ENCODE measurements around the gene MPC2.

GRCh38 chr1:167893798-167894197 is 43.1 kb downstream of the MPC2 start:
- TF ChIP-seq USF2 (IDR thresholded peaks at IDR 0.05; ENCODE audit: low read length) (no peak), SIN3A (conservative IDR thresholded peaks at IDR 0.05 in 1 of 2, IDR thresholded peaks at IDR 0.05 in 1 of 2; ENCODE audit: low read depth in 1 of 2, low read length in 2 of 2) (no peak), GABPA (IDR thresholded peaks at IDR 0.05; ENCODE audit: borderline replicate concordance, insufficient read depth, low read length) (no peak), RAD21 (IDR thresholded peaks at IDR 0.05 in 1 of 2, conservative IDR thresholded peaks at IDR 0.05 in 1 of 2; ENCODE audit: low read depth in 2 of 2, low read length in 2 of 2) (no peak), CTCF (IDR thresholded peaks at IDR 0.05; ENCODE audit: control extremely low read depth in 1 of 3, insufficient read depth in 1 of 3, low read depth in 1 of 3, low read length in 3 of 3) (no peak), EZH2 (IDR thresholded peaks at IDR 0.05; ENCODE audit: low read depth, low read length, severe bottlenecking) (no peak), POLR2A (IDR thresholded peaks at IDR 0.05; ENCODE audit: control extremely low read depth in 1 of 2, low read depth in 2 of 2, low read length in 2 of 2) (no peak)
